Tibial nerve (tissue), 4 donors: Measurements from ENCODE around the gene PPP2R1B.

ENCODE experiments used
- EP300 ChIP-seq, 2 donors: sonication (generic); formaldehyde crosslinking; IDR thresholded peaks; one replicate each; pipeline ENCODE4 v1.6.1; 2017; ENCODE audit warnings: antibody characterized with exemption in 2 of 2, mild to moderate bottlenecking in 1 of 2
- POLR2A ChIP-seq, 2 donors: fragments of 450-650 bp; IDR thresholded peaks; one replicate each; pipeline ENCODE4 v1.6.1; 2017; ENCODE audit warnings: antibody characterized with exemption in 2 of 2, mild to moderate bottlenecking in 2 of 2, moderate library complexity in 2 of 2
- TF ChIP-seq, protein P1 (sequence below), 5 experiments: fragments of 200-600 bp in 3 of 5; fragments of 450-650 bp in 2 of 5; sonication (generic) in 3 of 5; IDR thresholded peaks; one replicate each; pipeline ENCODE4 v1.5.1; 2016 to 2019; ENCODE audit warnings: antibody characterized with exemption in 5 of 5, mild to moderate bottlenecking in 3 of 5, moderate library complexity in 2 of 5

DNA sequence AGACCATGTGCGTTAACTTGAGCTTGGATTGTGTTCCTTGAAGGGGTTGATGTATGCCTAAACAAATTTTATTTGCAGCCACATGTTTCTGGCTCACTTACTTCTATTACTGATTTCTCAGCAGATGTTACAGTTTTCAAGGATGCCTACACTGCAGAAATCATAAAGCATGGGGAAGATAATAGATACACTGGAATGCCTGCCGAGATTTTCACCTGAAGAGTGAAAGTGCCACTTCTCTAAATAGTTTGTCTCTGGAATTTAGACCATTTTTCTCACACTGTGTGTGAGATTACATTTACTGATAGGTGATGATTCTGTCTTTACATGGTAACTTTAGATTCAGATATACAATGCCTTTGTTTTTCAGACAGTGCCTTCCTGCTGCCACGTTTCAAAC lies 82.4 kb downstream of the PPP2R1B start:
- TF ChIP-seq, protein P1, sequence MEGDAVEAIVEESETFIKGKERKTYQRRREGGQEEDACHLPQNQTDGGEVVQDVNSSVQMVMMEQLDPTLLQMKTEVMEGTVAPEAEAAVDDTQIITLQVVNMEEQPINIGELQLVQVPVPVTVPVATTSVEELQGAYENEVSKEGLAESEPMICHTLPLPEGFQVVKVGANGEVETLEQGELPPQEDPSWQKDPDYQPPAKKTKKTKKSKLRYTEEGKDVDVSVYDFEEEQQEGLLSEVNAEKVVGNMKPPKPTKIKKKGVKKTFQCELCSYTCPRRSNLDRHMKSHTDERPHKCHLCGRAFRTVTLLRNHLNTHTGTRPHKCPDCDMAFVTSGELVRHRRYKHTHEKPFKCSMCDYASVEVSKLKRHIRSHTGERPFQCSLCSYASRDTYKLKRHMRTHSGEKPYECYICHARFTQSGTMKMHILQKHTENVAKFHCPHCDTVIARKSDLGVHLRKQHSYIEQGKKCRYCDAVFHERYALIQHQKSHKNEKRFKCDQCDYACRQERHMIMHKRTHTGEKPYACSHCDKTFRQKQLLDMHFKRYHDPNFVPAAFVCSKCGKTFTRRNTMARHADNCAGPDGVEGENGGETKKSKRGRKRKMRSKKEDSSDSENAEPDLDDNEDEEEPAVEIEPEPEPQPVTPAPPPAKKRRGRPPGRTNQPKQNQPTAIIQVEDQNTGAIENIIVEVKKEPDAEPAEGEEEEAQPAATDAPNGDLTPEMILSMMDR (IDR thresholded peaks at IDR 0.05), result no peak
- TF ChIP-seq POLR2A (IDR thresholded peaks at IDR 0.05) (no peak), EP300 (IDR thresholded peaks at IDR 0.05) (no peak)
